ENCODE measurements around the gene CD226. TPM values are rescaled to one million over a fixed set of nuclear protein-coding genes. Genes with fewer than 3 reads are reported as not detected.
"Not testable (repeated sequence)": the region's sequence is repeated elsewhere in the genome, so short reads cannot be mapped to it uniquely, and the experiment has no call there.

CD226 gene
- total RNA-seq, 1 donor from 2014 or later = 0.91 TPM

GRCh38 chr18:69838620-69839411 is 108.9 kb downstream of the CD226 start:
- Histone ChIP-seq H3K9me3 (replicated peaks) (no peaks in the 10 kb centered on the region), H3K27ac (replicated peaks) (no peak overlapping the region), H3K27me3 (ENCODE audit: low read depth) (no peaks in the 10 kb centered on the region), H3K36me3 (no peaks in the 10 kb centered on the region), H3K4me1 (no peaks in the 10 kb centered on the region), H3K4me3 (no peak overlapping the region)
- intact Hi-C loops (cut with micrococcal nuclease) = no loop called here
- no peak for DNase-seq
- no peak for TF ChIP-seq CTCF (IDR thresholded peaks at IDR 0.05; ENCODE audit: borderline replicate concordance)

- no peak for DNase-seq
- Histone ChIP-seq H3K27me3 (ENCODE audit: low read depth) (no peaks in the 10 kb centered on the region), H3K36me3 (no peaks in the 10 kb centered on the region), H3K9me3 (replicated peaks) (no peaks in the 10 kb centered on the region), H3K27ac (replicated peaks) (no peak overlapping the region), H3K4me3 (no peak overlapping the region), H3K4me1 (no peaks in the 10 kb centered on the region)
- intact Hi-C loops (cut with micrococcal nuclease) = no loop called here
- TF ChIP-seq CTCF (IDR thresholded peaks at IDR 0.05; ENCODE audit: borderline replicate concordance) = no peak
Observed at GRCh38 chr18:69838003-69838402, 109.7 kb downstream of the CD226 start.

GRCh38 chr18:69834980-69835379 is 112.7 kb downstream of the CD226 start:
- H3K4me3 ChIP-seq; intact Hi-C loops (cut with micrococcal nuclease); DNase-seq; H3K9me3 ChIP-seq (replicated peaks); H3K27me3 ChIP-seq (ENCODE audit: low read depth); H3K4me1 ChIP-seq; H3K36me3 ChIP-seq; H3K27ac ChIP-seq (replicated peaks): not testable (repeated sequence)

GRCh38 chr18:69830189-69830588 is 117.5 kb downstream of the CD226 start:
- no peak for DNase-seq
- Histone ChIP-seq H3K27ac (replicated peaks) (no peak overlapping the region), H3K9me3 (replicated peaks) (no peaks in the 10 kb centered on the region), H3K36me3 (no peaks in the 10 kb centered on the region), H3K4me1 (no peaks in the 10 kb centered on the region), H3K27me3 (ENCODE audit: low read depth) (no peaks in the 10 kb centered on the region), H3K4me3 (no peak overlapping the region)
- TF ChIP-seq CTCF (IDR thresholded peaks at IDR 0.05; ENCODE audit: borderline replicate concordance) = no peak
- intact Hi-C loops (cut with micrococcal nuclease) = no loop called here

- H3K4me3 ChIP-seq = no peak overlapping the region
- no peak overlapping the region for H3K27ac ChIP-seq (replicated peaks)
- intact Hi-C loops (cut with micrococcal nuclease) = no loop called here
- no peak for TF ChIP-seq CTCF (IDR thresholded peaks at IDR 0.05; ENCODE audit: borderline replicate concordance)
- H3K36me3 ChIP-seq = no peaks in the 10 kb centered on the region
- no peaks in the 10 kb centered on the region for H3K4me1 ChIP-seq
- DNase-seq = no peak
- peaks cover 34% of the 10 kb centered on the region for H3K9me3 ChIP-seq (replicated peaks)
- H3K27me3 ChIP-seq (ENCODE audit: low read depth) = no peaks in the 10 kb centered on the region
Observed at GRCh38 chr18:69820538-69820937, 127.1 kb downstream of the CD226 start.

GRCh38 chr18:69819460-69819859 is 128.2 kb downstream of the CD226 start:
- Histone ChIP-seq H3K27ac (replicated peaks) (no peak overlapping the region), H3K36me3 (no peaks in the 10 kb centered on the region), H3K27me3 (ENCODE audit: low read depth) (no peaks in the 10 kb centered on the region), H3K4me3 (no peak overlapping the region), H3K4me1 (no peaks in the 10 kb centered on the region), H3K9me3 (replicated peaks) (peaks cover 34% of the 10 kb centered on the region)
- no peak for TF ChIP-seq CTCF (IDR thresholded peaks at IDR 0.05; ENCODE audit: borderline replicate concordance)
- no peak for DNase-seq
- intact Hi-C loops (cut with micrococcal nuclease) = no loop called here

Measured in left ventricle myocardium inferior (tissue), 1 donor.